ENCODE results near the gene TMEM25. TPM values are rescaled to one million over a fixed set of nuclear protein-coding genes. Genes with fewer than 3 reads are reported as not detected.
"Not testable (repeated sequence)": the region's sequence is repeated elsewhere in the genome, so short reads cannot be mapped to it uniquely, and the experiment has no call there.

Gene TMEM25
- total RNA-seq (2014; rRNA removed; shearing (Covaris generic); ENCODE audit: low replicate concordance) = 9.1 and 12.1 TPM in 2 replicates

GRCh38 chr11:118530683-118531596 is at the start of gene TMEM25:
TMEM25 (plus strand) TSS chr11:118531192; CDS start chr11:118531802, 610 bp downstream.
- H3K36me3 ChIP-seq (ENCODE audit: insufficient read depth, low read length) = no peaks in the 10 kb centered on the region
- H3K4me3 ChIP-seq (ENCODE audit: low read length) = peak within 1 kb of the TSS; percentile 73
- 0 out of 2 replicates have a peak, but pooled peaks cover 2% of the 10 kb centered on the region for H3K79me2 ChIP-seq (ENCODE audit: low read length)
- peak within 1 kb of the TSS; percentile 69 for H3K9ac ChIP-seq (ENCODE audit: low read length)
- peak; percentile 76 for DNase-seq
- peak within 1 kb of the TSS; percentile 8; the same call in 1 of the 2 replicates for H3K27ac ChIP-seq (ENCODE audit: low read length)
- no peaks in the 10 kb centered on the region for H4K20me1 ChIP-seq (ENCODE audit: insufficient read depth, low read depth, low read length)
- H3K9me2 ChIP-seq (replicated peaks; ENCODE audit: insufficient read depth, low read length) = no peaks in the 10 kb centered on the region
- peak within 1 kb of the TSS; percentile 36; the same call in 1 of the 2 replicates for H2AFZ ChIP-seq (ENCODE audit: low read length)
- H3K4me2 ChIP-seq (ENCODE audit: low read depth, low read length, poor library complexity, severe bottlenecking) = peak within 1 kb of the TSS; percentile 69
- no peaks in the 10 kb centered on the region for H3K9me3 ChIP-seq (ENCODE audit: low read length)
- H3K4me1 ChIP-seq (ENCODE audit: low read length) = peaks cover 21% of the 10 kb centered on the region
- H3K27me3 ChIP-seq (ENCODE audit: low read length) = no peaks in the 10 kb centered on the region

- not testable (repeated sequence) for H3K9ac ChIP-seq (ENCODE audit: low read length); H4K20me1 ChIP-seq (ENCODE audit: insufficient read depth, low read depth, low read length); H3K27me3 ChIP-seq (ENCODE audit: low read length); H3K9me2 ChIP-seq (replicated peaks; ENCODE audit: insufficient read depth, low read length); H3K4me1 ChIP-seq (ENCODE audit: low read length); DNase-seq; H3K4me2 ChIP-seq (ENCODE audit: low read depth, low read length, poor library complexity, severe bottlenecking); H3K27ac ChIP-seq (ENCODE audit: low read length); H3K9me3 ChIP-seq (ENCODE audit: low read length); H3K4me3 ChIP-seq (ENCODE audit: low read length); H3K36me3 ChIP-seq (ENCODE audit: insufficient read depth, low read length); H3K79me2 ChIP-seq (ENCODE audit: low read length); H2AFZ ChIP-seq (ENCODE audit: low read length)
Measured at GRCh38 chr11:118481238-118481637, 49.8 kb upstream of the TMEM25 start.

GRCh38 chr11:118484405-118484804 is 46.6 kb upstream of the TMEM25 start:
- no peaks in the 10 kb centered on the region for H4K20me1 ChIP-seq (ENCODE audit: insufficient read depth, low read depth, low read length)
- no peak overlapping the region for H3K4me3 ChIP-seq (ENCODE audit: low read length)
- H3K9me2 ChIP-seq (replicated peaks; ENCODE audit: insufficient read depth, low read length) = no peaks in the 10 kb centered on the region
- no peaks in the 10 kb centered on the region for H3K4me1 ChIP-seq (ENCODE audit: low read length)
- H3K27ac ChIP-seq (ENCODE audit: low read length) = no peak overlapping the region
- H3K27me3 ChIP-seq (ENCODE audit: low read length) = no peaks in the 10 kb centered on the region
- H3K9me3 ChIP-seq (ENCODE audit: low read length) = no peaks in the 10 kb centered on the region
- H3K9ac ChIP-seq (ENCODE audit: low read length) = no peak overlapping the region
- H3K79me2 ChIP-seq (ENCODE audit: low read length) = 0 out of 2 replicates have a peak, but pooled peaks cover 2% of the 10 kb centered on the region
- peaks cover 3% of the 10 kb centered on the region; the same call in 1 of the 2 replicates for H3K36me3 ChIP-seq (ENCODE audit: insufficient read depth, low read length)
- DNase-seq = no peak
- no peak overlapping the region for H2AFZ ChIP-seq (ENCODE audit: low read length)
- no peak overlapping the region for H3K4me2 ChIP-seq (ENCODE audit: low read depth, low read length, poor library complexity, severe bottlenecking)

DNA sequence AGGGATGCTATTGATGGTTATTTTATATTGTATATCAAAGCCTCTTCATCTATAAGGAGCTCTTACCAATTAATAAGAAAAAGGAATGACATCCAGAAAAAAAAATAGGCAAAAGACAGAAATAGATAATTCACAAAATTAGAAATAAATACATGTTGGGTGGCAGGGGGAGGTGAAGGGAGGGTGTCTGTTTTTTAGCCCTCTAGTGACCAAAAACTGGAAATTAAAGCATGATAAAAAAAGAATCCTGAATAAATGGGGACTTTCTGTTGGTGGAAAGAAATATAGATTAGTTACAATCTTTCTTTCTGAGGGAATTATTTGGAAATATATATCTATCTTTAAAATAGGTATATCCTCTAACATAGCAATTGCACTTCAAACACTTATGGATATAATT is 45.7 kb upstream of the TMEM25 start:
- Histone ChIP-seq H3K4me1 (ENCODE audit: low read length) (no peaks in the 10 kb centered on the region), H2AFZ (ENCODE audit: low read length) (no peak overlapping the region), H3K36me3 (ENCODE audit: insufficient read depth, low read length) (peaks cover 11% of the 10 kb centered on the region; the same call in 1 of the 2 replicates), H3K4me3 (ENCODE audit: low read length) (no peak overlapping the region), H3K4me2 (ENCODE audit: low read depth, low read length, poor library complexity, severe bottlenecking) (no peak overlapping the region), H3K9me2 (replicated peaks; ENCODE audit: insufficient read depth, low read length) (no peaks in the 10 kb centered on the region), H3K9ac (ENCODE audit: low read length) (no peak overlapping the region), H4K20me1 (ENCODE audit: insufficient read depth, low read depth, low read length) (no peaks in the 10 kb centered on the region), H3K79me2 (ENCODE audit: low read length) (0 out of 2 replicates have a peak, but pooled peaks cover 5% of the 10 kb centered on the region), H3K9me3 (ENCODE audit: low read length) (no peaks in the 10 kb centered on the region), H3K27me3 (ENCODE audit: low read length) (no peaks in the 10 kb centered on the region), H3K27ac (ENCODE audit: low read length) (no peak overlapping the region)
- peak; percentile 46 for DNase-seq

DNA sequence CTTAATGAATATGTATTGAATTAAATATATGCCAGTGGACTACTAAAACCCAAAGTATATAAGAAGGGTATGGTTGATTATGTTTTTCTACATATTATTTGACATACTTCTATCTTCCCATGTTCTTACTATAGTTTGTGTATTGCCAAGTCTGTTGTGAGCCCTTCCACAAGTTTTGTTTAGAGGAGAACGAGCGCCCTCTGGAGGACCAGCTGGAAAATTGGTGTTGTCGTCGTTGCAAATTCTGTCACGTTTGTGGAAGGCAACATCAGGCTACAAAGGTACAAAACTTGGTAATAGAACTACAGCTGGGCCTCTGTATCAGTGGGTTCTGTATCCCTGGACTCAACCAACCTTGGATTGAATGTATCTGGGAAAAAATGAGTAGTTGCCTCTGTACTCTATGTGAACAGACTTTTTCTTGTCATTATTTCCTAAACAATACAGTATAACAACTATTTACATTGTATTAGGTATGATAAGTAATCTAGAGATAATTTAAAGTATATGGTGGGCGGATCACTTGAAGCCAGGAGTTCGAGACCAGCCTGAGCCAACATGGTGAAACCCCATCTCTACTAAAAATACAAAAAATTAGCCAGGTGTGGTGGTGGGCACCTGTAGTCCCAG is 42.4 kb upstream of the TMEM25 start:
- Histone ChIP-seq H3K9ac (ENCODE audit: low read length) (no peak overlapping the region), H4K20me1 (ENCODE audit: insufficient read depth, low read depth, low read length) (no peaks in the 10 kb centered on the region), H3K4me3 (ENCODE audit: low read length) (no peak overlapping the region), H3K79me2 (ENCODE audit: low read length) (0 out of 2 replicates have a peak, but pooled peaks cover 5% of the 10 kb centered on the region), H3K4me1 (ENCODE audit: low read length) (peaks cover 18% of the 10 kb centered on the region), H3K36me3 (ENCODE audit: insufficient read depth, low read length) (peaks cover 15% of the 10 kb centered on the region; the same call in 1 of the 2 replicates), H3K4me2 (ENCODE audit: low read depth, low read length, poor library complexity, severe bottlenecking) (no peak overlapping the region), H3K9me3 (ENCODE audit: low read length) (no peaks in the 10 kb centered on the region), H2AFZ (ENCODE audit: low read length) (no peak overlapping the region), H3K27ac (ENCODE audit: low read length) (no peak overlapping the region), H3K9me2 (replicated peaks; ENCODE audit: insufficient read depth, low read length) (no peaks in the 10 kb centered on the region), H3K27me3 (ENCODE audit: low read length) (no peaks in the 10 kb centered on the region)
- DNase-seq = peak; percentile 80

GRCh38 chr11:118491041-118491440 is 40.0 kb upstream of the TMEM25 start:
- DNase-seq = no peak
- Histone ChIP-seq H3K9me2 (replicated peaks; ENCODE audit: insufficient read depth, low read length) (no peaks in the 10 kb centered on the region), H2AFZ (ENCODE audit: low read length) (no peak overlapping the region), H3K9ac (ENCODE audit: low read length) (no peak overlapping the region), H3K4me2 (ENCODE audit: low read depth, low read length, poor library complexity, severe bottlenecking) (no peak overlapping the region), H3K79me2 (ENCODE audit: low read length) (0 out of 2 replicates have a peak, but pooled peaks cover 5% of the 10 kb centered on the region), H3K9me3 (ENCODE audit: low read length) (no peaks in the 10 kb centered on the region), H3K36me3 (ENCODE audit: insufficient read depth, low read length) (peaks cover 23% of the 10 kb centered on the region; the same call in 1 of the 2 replicates), H3K27ac (ENCODE audit: low read length) (no peak overlapping the region), H4K20me1 (ENCODE audit: insufficient read depth, low read depth, low read length) (no peaks in the 10 kb centered on the region), H3K4me1 (ENCODE audit: low read length) (peaks cover 18% of the 10 kb centered on the region), H3K27me3 (ENCODE audit: low read length) (no peaks in the 10 kb centered on the region), H3K4me3 (ENCODE audit: low read length) (no peak overlapping the region)

DNA sequence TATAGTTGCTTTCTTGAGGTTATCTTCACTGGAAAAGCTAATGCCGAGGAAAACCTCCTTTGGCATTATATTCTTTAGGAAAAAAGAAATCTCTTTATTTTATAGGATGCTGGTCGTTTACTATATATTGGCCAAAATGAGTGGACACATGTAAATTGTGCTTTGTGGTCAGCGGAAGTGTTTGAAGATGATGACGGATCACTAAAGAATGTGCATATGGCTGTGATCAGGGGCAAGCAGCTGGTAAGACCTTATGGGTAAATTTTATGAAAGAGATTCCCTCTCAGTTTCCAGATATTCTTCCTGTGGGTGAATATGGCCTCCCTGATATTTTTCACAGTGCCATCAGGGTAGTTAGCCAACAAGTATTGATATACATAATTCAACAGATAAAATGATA is 33.2 kb upstream of the TMEM25 start:
- Histone ChIP-seq H3K27ac (ENCODE audit: low read length) (no peak overlapping the region), H4K20me1 (ENCODE audit: insufficient read depth, low read depth, low read length) (no peaks in the 10 kb centered on the region), H3K36me3 (ENCODE audit: insufficient read depth, low read length) (peaks cover 12% of the 10 kb centered on the region; the same call in 1 of the 2 replicates), H2AFZ (ENCODE audit: low read length) (no peak overlapping the region), H3K79me2 (ENCODE audit: low read length) (no peaks in the 10 kb centered on the region), H3K9me3 (ENCODE audit: low read length) (no peaks in the 10 kb centered on the region), H3K9ac (ENCODE audit: low read length) (no peak overlapping the region), H3K9me2 (replicated peaks; ENCODE audit: insufficient read depth, low read length) (no peaks in the 10 kb centered on the region), H3K4me2 (ENCODE audit: low read depth, low read length, poor library complexity, severe bottlenecking) (no peak overlapping the region), H3K27me3 (ENCODE audit: low read length) (no peaks in the 10 kb centered on the region), H3K4me1 (ENCODE audit: low read length) (peaks cover 3% of the 10 kb centered on the region), H3K4me3 (ENCODE audit: low read length) (no peak overlapping the region)
- no peak for DNase-seq

GRCh38 chr11:118503216-118503615 is 27.8 kb upstream of the TMEM25 start:
- no peak for DNase-seq
- Histone ChIP-seq H3K4me2 (ENCODE audit: low read depth, low read length, poor library complexity, severe bottlenecking) (no peak overlapping the region), H3K9ac (ENCODE audit: low read length) (no peak overlapping the region), H3K9me2 (replicated peaks; ENCODE audit: insufficient read depth, low read length) (no peaks in the 10 kb centered on the region), H3K9me3 (ENCODE audit: low read length) (no peaks in the 10 kb centered on the region), H3K36me3 (ENCODE audit: insufficient read depth, low read length) (peaks cover 7% of the 10 kb centered on the region; the same call in 1 of the 2 replicates), H3K27ac (ENCODE audit: low read length) (no peak overlapping the region), H3K27me3 (ENCODE audit: low read length) (no peaks in the 10 kb centered on the region), H2AFZ (ENCODE audit: low read length) (no peak overlapping the region), H3K79me2 (ENCODE audit: low read length) (no peaks in the 10 kb centered on the region), H4K20me1 (ENCODE audit: insufficient read depth, low read depth, low read length) (no peaks in the 10 kb centered on the region), H3K4me1 (ENCODE audit: low read length) (no peaks in the 10 kb centered on the region), H3K4me3 (ENCODE audit: low read length) (no peak overlapping the region)
